G401.6 (cell line): Measurements from ENCODE around the gene ARSJ.
"Not testable (repeated sequence)": the region's sequence is repeated elsewhere in the genome, so short reads cannot be mapped to it uniquely, and the experiment has no call there.

Experiments
- FAIRE-seq: peaks from 2 replicates; lab custom pipeline; 2012; peaks lifted over from hg19 to GRCh38; lab: Jason Lieb, UNC

ARSJ gene

DNA sequence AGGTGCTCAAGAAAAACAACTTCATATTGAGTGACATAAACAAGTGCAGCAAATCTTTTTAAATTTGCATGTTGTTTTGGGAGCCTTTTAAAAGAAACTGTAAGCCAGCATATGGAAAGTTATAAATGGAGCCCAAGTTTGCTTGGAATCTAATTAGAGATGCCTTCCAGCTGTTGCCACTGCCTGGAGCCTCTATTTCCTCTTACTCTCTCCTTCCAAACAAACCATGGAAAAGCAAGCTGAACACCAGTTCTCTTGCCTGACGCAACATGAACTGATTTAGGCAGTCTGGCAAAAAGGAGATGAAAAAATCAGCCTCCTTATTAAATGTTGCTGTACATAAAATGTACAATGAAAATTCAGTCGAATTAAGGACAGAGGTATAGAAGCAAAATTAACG, 21.5 kb downstream of the ARSJ start:
- no peak for FAIRE-seq

DNA sequence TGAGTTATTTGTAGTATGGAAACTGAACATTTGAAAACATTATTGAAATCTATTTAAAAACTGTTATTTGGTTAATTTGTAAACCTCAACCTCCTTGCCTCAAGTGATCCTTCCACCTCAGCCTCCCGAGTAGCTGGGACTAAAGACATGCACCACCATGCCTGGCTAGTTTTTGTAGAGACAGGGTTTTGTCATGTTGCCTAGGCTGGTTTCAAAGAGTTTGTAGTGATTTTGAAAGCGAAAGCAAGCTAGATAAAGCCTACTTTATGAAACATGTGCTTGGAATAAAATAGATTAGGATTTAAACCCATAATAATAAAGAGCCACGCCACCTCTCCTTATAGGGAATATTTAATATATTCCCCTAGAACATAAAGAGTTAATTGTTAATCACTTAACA, 23.5 kb downstream of the ARSJ start:
- no peak for FAIRE-seq

DNA sequence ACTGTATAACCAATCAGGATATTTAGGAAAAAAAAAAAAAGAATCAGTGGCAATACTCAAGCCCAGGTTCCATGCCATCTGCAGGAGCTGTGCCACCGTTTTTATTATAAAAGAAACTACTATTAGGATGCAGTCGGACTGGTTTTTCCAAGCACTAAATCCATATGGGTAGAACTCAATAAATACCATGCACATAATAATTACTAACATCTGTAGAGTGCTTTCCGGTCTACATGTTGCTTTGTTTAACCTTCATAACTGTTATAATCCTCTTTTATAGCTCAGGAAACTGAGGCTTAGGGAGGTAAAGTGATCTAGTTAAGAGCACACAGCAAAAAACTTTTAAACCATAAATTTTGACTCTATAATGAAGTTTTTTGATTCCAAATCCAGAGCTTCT, 24.0 kb downstream of the ARSJ start:
- FAIRE-seq, result no peak

DNA sequence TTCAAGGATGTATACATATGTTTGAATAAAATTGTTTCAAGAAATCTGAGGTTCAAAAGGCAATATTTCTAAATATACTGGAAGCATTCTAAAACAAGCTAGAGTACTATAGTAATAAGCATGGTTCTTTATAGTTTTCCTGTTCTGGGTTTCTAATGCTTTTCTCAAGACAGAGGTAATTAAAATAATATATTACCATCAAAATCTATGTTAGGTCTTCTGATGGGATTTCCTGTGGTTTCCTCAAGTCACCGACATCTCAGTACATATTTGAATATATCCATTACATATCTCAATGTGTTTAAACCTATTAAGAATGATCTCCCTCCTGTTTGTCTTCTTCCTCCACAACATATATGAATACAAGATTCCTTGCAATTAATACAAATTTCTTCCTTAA, 25.6 kb downstream of the ARSJ start:
- FAIRE-seq, result no peak

DNA sequence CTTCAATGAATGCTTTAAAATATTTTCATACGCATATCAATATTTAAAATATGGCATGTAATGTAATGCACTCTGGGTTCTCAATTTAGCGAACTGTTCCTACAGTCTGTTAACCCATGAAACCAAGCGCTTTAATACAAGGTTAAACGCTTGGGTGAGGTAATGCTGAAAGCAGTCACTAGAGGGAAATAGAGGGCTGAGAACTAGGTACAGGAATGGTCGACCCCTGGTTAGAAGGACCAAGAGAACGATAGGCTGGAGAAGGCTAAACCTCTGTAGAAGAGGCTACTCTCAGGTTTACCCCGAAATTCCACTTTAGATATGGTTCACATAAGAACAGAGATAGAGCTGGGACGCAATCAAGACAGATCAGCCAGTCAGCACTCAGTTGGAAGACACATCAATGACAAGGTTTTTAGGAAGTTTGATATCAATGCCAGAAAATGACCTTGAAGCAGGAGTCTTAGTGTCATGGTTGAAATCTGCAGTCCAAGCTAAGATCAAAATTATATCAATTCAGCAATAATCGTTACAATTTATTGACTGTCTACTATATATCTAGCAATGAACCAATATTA, 26.9 kb downstream of the ARSJ start:
- peak; percentile 85 for FAIRE-seq

DNA sequence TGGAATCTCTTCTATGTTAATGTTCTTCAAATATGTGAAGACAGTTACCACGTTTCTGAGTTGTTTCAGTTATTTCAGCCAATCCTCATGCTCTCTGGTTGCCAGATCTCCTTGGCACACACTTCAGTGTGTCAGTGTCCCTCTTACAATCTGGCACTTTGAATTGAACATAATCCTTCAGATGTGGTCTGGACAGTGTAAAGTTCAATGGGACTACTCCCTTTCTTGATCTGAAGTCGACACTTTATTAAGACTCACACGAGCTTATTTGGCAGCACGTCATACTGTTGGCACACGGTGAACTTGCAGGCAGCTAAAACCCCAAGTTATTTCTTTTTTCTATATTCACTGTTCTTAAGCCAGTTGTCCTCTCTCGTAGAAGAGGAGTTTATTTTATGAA, 28.2 kb downstream of the ARSJ start:
- no peak for FAIRE-seq

DNA sequence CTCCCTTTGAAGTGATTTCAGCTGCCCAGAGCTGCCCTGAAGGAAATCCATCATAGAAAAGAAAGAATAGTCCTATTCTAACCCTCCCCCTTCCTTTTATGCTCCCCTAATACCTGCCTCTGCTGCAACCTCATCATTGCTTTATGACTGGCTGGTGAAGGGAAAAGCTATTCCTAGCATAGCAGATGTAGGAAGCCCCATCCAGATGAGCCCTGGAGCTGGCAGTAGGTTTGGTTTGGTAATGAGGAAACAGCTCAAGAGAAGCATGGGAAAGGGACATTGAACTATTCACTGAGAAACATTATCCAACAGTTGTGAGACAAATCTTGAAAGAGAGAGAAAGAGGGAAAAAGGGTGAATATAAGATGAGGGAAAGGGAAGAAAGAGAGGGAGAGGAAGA, 29.2 kb downstream of the ARSJ start:
- no peak for FAIRE-seq

DNA sequence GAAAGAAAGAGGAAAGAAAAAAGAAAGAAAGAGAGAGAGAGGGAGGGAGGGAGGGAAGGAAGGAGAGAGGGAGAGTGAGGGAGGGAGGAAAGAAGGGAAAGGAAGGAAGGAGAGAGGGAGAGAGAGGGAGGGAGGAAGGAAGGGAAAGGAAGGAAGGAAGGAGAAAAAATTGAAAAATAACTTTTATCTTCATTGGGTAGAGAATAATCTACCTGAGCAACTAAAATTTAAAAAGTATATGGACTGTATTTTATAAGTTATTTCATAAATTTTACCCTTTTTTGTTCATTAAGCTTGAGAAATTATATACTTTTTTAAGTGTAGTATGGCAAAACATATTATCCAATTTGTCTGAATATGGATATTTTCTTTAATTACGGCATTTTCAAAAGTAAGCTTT, 32.0 kb downstream of the ARSJ start:
- no peak for FAIRE-seq

DNA sequence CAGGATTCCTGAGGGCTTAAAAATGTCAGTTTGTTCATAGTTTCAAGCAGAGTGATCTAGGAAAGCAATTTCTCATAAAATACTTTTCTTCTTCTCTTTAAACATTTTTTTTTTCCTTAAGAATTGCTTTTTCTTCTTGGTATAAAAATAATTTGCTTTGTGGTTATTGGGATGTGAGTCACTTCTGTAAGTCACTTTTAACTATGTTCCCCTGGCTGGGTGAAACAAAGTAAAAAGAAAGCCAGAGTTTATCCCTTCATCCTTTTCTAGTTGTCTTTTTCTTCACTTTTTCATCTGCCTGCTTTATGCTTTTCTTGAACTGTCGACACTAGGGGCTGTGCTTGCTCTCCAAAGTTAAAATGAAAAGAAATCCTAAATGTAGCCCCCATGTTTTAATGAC, 33.5 kb downstream of the ARSJ start:
- FAIRE-seq, result no peak

DNA sequence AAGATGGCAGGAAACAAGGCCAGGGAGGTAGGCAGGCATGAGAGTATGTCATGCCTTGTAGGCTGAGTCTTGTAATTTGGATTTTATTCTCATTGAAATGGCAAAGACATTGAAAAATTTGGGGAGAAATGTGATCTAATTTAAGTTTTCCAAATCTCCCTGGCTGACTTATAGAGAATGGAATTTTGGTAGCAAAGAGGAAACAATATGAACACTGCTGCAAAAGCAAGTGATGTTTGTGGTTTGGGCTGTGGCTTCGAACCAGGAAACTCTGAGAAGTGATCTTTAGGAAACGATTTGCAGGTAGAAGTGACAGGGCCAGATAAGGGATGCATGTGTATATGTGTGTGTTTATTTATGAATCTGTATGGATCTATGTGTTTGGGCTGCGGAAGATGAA, 35.6 kb downstream of the ARSJ start:
- FAIRE-seq, result no peak

DNA sequence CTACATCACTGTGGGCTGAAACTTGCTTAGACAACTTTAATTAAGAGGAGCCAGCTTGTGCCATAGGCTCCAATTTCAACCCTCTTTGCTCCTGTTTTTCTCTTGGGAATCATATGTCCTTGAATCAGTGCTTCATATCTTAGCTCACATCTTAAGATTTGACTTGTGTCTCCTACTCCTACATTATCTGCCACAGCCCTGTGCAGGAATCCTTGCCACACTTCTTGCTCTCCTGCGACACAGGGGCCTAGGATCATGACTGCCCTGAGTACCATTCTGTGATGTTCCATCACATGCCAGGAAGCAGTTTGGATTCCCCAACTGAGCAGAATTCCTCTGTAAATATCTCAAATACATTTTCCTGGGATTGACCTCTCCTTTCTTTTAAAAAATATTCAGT, 36.4 kb downstream of the ARSJ start:
- no peak for FAIRE-seq

DNA sequence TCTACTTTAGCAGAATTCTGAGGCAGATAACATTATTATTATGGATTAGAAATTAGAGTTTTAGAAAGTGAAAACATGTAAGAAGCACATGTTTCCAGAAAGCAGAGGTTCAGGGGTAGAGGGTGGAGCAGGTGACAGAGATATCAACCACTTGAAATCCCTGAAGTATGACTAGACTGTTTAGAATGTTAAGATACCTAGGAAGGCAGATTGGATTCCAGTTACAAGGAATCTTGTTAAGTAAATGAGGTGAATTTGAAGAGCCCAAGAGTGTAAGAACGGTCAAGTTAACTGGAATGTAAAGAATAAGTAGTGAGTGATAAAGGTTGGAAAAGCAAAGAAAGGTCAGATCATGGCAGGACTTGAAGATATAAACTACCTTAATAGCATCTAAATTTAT, 37.6 kb downstream of the ARSJ start:
- FAIRE-seq, result no peak

DNA sequence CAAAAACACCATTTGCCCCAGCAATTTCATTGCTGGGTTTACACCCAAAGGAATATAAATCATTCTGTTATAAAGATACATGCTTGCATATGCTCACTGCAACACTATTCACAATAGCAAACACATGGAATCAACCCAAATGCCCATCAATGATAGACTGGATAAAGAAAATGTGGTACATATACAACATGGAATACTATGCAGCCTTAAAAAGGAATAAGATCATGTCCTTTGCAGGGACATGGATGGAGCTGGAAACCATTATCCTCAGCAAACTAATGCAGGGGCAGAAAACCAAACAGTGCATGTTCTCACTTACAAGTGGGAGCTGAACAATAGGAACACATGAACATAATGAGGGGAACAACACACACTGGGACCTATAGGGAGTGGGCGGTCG, 39.3 kb downstream of the ARSJ start:
- FAIRE-seq, result not testable (repeated sequence)

DNA sequence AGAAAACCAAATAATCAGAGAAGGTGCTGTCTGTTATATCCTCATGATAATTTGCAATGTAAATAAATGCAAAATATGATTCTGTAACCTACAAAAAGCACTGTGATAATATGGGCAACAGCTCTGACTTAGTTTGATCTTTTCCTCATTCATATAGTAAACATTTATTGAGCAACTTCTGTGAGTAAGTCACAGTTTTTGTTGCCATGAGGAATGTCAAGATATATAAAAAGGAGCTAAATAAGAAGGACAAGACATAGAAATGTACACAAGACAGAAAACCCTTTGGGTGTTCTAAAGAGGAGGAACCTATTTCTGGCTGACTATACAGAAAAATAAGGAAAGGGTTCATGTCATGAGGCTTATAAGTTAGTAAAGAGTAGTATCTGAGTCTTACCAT, 44.3 kb downstream of the ARSJ start:
- no peak for FAIRE-seq

DNA sequence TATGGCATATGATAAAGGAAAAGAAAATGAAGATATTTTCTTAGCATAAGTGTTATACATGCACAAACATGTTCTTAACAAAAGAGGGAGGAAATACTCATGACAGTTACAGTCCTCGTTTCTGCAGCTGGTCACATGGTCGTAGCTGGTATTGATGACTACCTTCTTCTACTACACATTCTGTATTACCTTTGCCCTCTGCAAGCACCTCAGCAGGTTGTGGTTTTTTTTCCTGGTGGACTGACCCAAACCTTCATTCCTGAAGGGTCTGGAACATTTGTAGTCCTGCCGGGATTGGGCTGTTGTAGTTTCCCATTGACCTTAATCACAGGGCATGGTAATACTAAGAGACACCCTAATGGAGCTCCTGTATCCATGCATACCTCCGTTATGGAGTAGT, 54.7 kb downstream of the ARSJ start:
- FAIRE-seq, result not testable (repeated sequence)

DNA sequence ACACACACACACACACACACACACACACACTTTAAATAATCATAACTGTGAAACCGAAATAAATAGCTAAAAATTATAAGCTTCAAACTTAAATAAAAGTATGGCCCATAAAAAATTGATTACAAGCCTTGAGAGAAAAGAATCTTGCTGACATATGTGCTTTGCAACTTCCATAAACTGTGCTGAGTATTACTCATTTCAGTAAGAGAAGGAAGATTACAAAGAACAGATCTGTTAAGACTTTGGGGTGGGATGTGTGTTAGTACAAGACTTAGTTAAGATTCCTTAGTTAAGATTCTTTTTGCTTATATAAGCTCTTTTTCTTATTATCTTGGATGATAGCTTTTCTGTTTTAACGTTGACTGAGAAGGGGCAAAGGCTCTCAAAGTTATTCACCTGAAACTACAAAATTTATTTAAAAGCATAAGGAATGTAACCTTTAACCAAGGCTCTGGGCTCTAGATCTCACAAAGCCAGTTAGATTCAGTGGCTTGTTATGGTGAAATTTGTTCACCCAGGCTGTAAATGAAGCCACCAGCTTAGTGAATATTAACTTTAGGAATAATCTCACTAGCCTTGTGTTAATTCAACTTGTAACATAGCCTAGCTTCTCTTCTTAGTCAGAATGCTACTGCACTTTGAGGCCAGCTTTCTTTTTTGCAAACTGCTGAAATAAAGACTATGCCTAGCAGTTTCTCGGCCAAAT, 58.2 kb downstream of the ARSJ start:
- no peak for FAIRE-seq

DNA sequence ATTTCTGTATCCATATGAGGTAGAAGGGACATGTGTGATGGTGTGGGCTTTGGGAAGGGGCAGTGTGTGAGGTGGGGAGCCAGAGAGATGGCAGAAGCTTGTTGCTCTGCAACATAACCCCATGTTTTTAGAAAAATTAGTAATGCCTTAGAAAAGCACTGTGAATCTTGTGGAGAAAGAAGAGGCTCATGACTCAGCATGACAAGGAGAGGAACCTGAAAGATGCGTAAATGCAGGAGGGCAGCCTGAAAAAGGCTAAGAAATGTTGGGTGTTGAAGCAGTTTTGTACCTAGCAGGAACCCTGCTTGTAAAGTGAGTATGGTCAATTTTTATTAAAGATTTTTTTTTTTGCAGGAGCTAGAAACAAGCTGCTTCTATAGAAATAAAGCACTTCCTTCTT, 59.8 kb downstream of the ARSJ start:
- FAIRE-seq, result no peak

DNA sequence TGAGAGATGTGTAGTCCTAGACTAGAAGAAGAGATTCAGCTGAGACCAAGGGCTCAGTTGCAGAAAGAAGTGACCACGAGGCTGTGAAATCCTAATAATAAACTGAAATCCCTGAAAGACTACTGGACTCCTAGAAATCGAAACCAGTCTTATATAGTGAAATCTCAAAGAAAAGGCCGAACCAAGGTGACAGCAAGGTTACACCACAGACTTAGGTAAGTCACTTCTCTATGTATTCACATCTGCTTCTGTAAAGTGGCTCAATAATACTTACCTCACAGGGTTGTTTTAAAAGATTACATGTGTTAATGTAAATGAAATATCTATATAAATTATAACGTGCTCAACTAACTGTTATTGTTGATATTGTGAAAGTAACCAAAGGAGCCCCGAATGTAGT, 60.3 kb downstream of the ARSJ start:
- no peak for FAIRE-seq

DNA sequence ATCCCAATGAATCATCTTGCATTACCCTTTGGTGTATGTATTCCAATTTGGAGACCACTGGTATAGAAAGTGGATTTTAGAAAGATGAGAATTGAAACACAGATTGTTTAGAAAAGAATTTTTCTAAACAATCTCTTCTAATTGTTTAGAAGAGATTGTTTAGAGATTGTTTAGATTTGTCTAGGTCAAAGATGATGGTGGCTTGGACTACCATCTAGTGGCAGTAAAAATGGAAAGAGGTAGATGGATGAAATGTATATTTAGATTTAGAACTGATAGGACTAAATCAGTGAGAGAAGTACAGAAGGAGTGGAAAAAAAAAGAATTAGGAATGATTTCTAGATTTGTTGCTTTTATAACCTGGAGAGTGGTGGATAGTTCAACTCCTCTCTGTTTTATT, 70.6 kb downstream of the ARSJ start:
- FAIRE-seq, result peak; percentile 53

DNA sequence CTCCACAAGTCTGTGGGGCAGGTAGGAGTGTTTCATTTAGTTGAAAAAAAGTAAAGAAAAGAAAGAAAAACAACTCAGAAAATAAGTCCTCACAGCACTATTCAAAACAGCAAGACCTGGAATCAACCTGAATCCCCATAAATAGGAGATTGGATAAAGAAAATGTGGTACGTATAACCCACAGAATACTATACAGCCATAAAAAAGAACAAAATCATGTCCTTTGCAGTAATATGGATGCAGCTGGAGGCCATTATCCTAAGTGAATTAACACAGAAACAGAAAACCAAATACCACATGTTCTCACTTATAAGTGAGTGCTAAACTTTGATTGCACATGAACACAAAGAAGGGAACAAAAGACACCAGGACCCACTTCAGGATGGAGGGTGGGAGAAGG, 71.9 kb downstream of the ARSJ start:
- FAIRE-seq, result no peak

DNA sequence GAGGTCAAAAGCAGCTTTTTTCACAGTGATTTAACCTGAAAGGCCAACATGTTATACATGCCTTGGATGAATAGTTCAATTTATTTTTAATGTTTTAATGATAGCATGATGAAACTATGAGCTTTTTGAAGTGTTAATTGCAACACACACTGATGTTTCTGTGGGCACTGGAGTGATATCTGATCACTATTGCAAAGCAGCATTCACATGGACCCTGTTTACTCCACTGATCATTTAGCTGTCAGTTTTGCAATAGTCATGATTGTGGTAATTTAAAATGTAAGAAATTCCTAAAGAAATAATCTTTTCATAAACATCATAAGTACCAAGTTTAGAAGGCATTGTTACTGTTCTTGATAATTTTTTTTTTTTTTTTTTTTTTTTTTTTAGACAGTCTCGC, 74.1 kb downstream of the ARSJ start:
- FAIRE-seq, result no peak

DNA sequence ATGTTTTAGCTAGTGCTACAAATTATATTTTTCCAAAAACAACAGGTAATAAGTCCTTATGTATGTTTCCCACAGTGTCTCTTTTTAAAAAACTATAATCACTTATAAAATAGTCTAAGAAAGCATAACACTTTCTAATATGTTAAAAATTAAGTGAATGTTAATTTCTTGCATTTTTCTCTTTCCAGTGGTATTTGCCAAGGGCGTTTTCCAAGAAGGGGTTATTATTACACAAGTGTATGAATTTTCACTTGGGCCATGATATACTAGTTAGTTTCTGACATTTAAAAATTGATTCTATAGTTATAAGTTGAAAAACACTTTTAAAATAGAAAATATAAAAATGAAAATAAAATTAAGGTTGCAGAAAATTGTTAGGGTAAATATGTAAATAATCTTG, 74.6 kb downstream of the ARSJ start:
- peak; percentile 72 for FAIRE-seq

DNA sequence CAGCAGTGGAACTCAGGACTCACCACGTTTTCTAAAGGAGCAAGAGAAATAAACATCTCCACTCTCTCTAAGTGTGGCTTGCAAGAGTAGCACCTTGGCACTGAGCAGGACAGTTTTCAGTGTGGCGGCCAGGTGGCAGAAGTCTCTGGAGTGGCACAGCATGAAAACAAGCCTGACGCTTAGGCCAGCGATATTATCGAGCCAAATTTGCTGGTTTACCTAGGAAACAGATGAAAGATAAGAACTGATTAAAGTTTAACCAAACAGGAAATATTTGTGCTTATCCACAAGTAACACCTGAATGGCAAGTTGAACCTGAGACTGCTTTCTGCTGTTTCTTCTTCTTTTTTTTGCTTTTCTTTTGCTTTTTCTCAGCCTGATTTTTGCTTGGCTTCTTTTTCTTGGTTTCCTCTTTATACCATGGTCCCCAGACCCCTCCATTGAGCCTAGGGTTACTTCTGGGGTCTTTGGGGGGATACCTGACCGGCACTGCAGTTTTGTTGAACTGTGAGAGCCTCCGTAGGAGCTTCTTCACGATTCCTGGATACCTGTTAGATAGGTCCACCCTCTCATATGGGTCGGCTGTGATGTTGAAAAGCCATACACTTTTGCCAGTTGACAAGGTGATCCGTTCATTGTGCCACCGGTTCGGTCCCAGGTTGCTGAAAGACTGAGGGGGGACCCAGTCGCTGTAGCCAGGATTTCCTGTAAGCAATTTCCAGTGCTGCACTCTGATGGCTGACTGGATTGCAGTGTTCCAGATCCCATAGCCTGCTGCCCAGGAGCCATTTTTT, 77.3 kb downstream of the ARSJ start:
- FAIRE-seq, result no peak
